Iris pigment epithelial cell (primary cell): ENCODE measurements around the gene HSF2.
"Not testable (repeated sequence)": the region's sequence is repeated elsewhere in the genome, so short reads cannot be mapped to it uniquely, and the experiment has no call there.

Experiments
- DNase-seq: peaks from one replicate; pipeline ENCODE4 v3.0.0-alpha.2; 2011; ENCODE audit warnings: low read depth

Gene HSF2

DNA sequence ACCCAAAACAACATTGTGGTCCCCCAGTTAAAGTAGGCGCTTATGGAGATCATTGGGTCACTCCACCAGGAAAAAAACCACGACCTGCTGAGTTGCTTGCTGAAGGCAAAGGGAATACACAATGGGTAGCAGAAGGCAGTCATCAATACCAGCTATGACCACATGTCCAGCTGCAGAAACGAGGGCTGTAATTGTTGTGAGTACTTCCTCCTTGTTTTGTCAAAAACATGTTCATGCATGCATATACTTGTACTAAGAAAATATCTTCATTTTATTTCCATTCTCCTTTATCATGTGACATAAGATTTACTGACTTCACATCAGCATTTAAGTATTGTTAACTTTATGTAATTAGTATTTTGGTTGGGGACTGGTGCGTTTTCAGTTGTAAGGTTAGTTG lies 55.2 kb downstream of the HSF2 start:
- no peak for DNase-seq

DNA sequence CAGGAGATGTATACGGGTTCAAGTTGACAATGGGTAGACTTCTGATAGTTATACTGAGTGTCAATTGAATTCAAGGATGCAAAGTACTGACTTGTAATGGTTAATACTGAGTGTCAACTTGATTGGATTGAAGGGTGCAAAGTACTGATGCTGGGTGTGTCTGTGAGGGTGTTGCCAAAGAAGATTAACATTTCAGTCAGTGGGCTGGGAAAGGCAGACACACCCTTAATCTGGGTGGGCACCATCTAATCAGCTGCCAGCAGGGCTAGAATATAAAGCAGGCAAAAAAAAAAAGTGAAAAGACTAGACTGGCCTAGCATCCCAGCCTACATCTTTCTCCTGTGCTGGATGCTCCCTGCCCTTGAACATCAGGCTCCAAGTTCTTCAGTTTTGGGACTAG lies 55.7 kb downstream of the HSF2 start:
- not testable (repeated sequence) for DNase-seq

DNA sequence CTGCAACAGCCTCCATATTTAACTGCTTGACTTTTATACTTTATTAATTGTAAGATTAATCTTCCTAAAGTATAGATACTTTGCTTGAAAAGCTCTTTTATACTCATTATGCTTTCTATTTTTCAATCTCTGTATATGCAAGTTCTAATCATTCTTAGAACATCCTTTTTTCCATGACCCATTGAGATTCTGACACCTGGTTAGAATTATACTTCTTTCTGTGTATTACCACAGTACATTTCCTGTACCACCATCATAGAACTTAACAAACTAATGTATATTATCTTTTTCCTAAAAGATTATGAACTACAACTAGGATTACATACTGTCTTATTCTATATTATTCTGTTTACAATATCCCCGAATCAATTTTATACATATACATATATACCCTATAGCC lies 58.6 kb downstream of the HSF2 start:
- no peak for DNase-seq

DNA sequence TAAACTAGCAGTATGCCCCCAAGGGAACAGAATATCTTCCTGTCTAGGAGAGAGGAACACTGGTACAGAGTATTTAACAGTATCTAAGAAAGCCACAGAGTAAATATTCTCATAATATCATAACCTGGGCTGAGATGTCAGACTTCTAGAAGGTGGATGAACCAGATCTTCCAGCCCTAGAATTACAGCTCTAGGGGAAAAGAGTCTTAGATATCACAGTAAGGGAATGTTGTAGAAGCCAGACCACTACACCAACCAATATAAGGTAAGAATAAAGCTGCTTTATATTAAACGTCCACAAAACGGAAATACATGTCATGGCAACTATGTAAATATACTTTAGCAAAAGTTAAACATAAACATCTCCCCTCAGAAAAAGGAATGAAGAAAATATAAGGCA lies 59.8 kb downstream of the HSF2 start:
- peak; percentile 8 for DNase-seq

DNA sequence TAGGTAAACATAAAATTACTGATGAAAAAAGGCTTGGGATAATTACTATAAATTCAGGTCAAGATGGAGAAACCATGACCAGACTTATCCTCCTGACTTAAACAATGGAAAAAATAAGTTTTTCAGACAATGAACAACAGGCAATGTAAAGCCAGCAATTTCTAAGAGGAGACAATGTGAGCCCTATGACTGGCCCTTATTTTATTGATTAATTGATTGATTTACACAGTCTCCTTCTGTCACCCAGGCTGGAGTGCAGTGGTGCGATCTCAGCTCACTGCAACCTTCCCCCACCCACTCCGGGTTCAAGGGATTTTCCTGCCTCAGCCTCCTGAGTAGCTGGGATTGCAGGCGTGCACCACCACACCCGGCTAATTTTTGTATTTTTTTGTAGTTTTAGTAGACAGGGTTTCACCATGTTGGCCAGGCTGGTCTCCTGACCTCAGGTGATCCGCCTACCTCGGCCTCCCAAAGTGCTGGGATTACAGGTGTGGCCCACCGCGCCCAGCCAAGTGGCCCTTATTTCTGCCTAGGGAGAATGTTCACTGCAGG lies 60.5 kb downstream of the HSF2 start:
- DNase-seq: not testable (repeated sequence)

DNA sequence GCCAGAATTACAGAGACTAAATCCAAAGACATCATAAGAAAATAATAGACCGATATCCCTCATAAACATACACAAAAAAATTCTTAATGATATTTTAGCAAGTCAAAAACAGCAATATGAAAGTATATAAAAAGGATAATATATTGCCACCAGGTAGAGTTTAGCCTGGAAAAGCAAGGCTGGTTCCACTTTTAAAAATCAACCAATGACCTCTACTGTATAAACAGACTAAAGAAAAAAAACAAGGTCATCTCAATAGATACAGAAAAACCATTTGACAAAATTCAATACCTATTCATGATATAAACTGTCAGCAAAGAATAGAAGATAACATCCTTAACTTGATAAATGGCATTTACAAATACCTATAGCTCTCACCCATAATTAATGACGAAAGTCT lies 62.4 kb downstream of the HSF2 start:
- no peak for DNase-seq

DNA sequence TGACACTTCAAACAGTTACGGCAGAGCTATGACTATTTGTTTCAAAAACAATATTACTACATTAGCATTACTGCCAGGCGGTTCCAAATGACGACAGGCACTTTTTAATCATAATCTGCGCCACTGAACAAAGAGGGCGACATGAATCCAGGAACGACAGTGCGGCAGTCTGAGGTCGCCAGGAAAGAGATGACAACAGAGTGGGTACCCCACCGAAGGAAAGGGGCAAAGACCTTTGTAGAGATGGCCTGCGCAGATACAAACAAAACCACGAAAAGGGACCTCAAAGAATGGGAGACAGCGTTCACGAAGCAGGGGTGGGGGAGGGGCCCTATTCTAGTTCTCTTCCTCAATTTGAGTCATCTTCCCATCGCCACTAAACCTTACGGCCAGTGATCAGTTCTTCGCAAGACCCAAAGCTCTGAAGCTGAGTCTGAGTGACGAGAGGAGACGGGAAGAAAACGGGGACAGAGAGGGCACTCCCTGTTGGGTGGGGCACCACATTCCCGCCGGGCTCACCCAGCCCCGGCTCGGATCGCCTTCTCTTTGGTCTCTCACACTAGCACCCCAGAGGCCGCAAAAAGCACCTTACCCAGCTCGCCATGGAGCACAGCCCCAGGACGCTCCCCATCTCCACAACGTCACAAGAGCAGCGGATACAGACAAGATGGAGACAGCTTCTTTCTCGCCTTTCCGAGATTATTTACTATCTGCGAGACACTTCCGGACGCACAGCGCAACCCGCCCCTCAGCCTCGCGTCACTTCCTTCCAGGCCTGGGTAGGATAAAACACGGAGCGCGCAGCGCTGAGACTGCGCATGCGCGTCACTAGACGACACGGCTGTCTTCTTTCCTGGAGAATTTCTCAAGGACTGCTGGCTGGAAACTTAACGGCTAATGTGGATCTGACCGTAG lies 71.9 kb downstream of the HSF2 start, which contains the start of gene SERINC1:
SERINC1 (minus strand) TSS at position 701 of the 915 bp plus-strand sequence; CDS start at position 631, 70 bp downstream.
- peak; percentile 93 for DNase-seq

DNA sequence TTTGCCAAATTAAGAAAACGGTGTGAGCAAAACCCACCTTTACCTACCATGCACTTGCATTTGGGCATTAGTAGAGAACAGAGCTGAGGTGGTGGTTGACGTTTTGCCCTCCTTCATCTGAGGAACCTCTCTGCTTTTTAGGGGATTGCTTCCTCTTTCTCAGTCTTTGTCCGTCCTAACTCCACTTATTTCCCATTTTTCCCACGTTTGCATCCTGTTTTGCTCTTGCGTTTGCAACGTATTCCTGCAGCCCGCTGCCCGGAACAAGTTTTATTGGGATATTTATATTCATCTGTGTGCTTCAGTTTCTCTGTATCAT lies 72.5 kb downstream of the HSF2 start:
- DNase-seq: no peak

DNA sequence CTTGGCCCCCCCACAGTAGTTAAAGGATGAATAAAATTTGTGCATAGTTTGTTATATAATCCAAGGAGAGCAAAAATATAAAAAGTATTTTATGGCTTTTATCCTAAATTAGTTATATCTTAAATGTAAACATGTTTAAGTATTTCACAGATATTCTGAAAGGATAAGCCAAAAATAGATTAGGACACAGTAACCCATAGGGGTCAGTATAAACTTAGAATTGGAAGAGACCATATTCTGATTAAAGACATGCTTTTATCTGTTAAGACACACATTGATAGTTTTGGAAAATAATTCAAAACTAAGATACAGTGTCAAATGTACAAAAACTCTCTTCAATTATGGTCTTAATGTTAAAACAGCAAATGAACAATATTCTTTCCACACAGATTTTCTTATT lies 76.7 kb downstream of the HSF2 start:
- DNase-seq: peak; percentile 25

DNA sequence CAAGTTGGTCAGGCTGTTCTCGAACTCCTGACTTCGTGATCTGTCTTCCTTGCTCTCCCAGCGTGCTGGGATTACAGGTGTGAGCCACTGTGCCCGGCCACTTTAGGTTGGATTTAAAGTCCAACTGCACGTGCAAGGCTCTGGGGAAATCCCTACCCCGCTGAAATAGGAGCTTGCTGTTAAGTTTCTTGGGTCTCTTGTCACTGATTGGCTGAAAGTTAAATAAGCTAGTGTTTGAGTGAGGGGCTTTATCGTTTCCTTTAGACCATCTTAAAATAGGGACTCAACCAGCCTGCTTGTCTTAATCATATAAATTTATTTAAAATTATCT lies 83.3 kb downstream of the HSF2 start:
- no peak for DNase-seq
